GM12873 (cell line): ENCODE results near the gene BORCS8.
A peak's percentile ranks its signal among the peaks of the same experiment; 100 is the strongest.

Experiments
- CTCF ChIP-seq: IDR thresholded peaks from 2 replicates; pipeline ENCODE4 v1.5.1; 2012; ENCODE audit warnings: low read depth, mild to moderate bottlenecking, moderate library complexity, low read length, control low read depth; ENCODE audit not compliant: insufficient read depth; ENCODE audit errors: missing control alignments

Gene BORCS8

GRCh38 chr19:19230999-19231398 is 39.0 kb upstream of the BORCS8 start:
- TF ChIP-seq CTCF: no peak

- no peak for TF ChIP-seq CTCF
These were observed 37.7 kb upstream of the BORCS8 start for GRCh38 chr19:19229701-19230100.

GRCh38 chr19:19227217-19227616 is 35.3 kb upstream of the BORCS8 start:
- TF ChIP-seq CTCF: no peak

- TF ChIP-seq CTCF: no peak
These were observed 34.7 kb upstream of the BORCS8 start for GRCh38 chr19:19226663-19227062.

GRCh38 chr19:19226204-19226603 is 34.3 kb upstream of the BORCS8 start:
- TF ChIP-seq CTCF: no peak

- peak; percentile 77 for TF ChIP-seq CTCF
These were observed 33.0 kb upstream of the BORCS8 start for GRCh38 chr19:19224852-19225494.

GRCh38 chr19:19224150-19224851 is 32.3 kb upstream of the BORCS8 start:
- TF ChIP-seq CTCF: no peak
